Mesodermal cell (in vitro differentiated cells): ENCODE results near the gene GOLGA6L24. TPM values are rescaled to one million over a fixed set of nuclear protein-coding genes. Genes with fewer than 3 reads are reported as not detected.
"Not testable (repeated sequence)": the region's sequence is repeated elsewhere in the genome, so short reads cannot be mapped to it uniquely, and the experiment has no call there.

Source experiments
- H3K27ac ChIP-seq: 2 replicates; pipeline ENCODE4 v1.7.0; 2013; ENCODE audit warnings: mild to moderate bottlenecking, low read depth, low read length, moderate library complexity; ENCODE audit not compliant: severe bottlenecking
- H3K36me3 ChIP-seq: 2 replicates; pipeline ENCODE4 v1.7.1; 2013; ENCODE audit warnings: mild to moderate bottlenecking, low read length, moderate library complexity; ENCODE audit not compliant: control insufficient read depth, insufficient read depth
- H3K4me1 ChIP-seq: one replicate; pipeline ENCODE4 v1.7.1; 2013; ENCODE audit warnings: mild to moderate bottlenecking, low read length; ENCODE audit not compliant: insufficient read depth, control insufficient read depth, poor library complexity, severe bottlenecking
- H3K4me3 ChIP-seq: 2 replicates; pipeline ENCODE4 v1.7.0; 2013; ENCODE audit warnings: low read length, control low read depth, mild to moderate bottlenecking; ENCODE audit not compliant: insufficient read depth, poor library complexity, severe bottlenecking; ENCODE audit errors: extremely low read depth
- H3K9me3 ChIP-seq: 2 replicates; pipeline ENCODE4 v1.7.1; 2013; ENCODE audit warnings: mild to moderate bottlenecking, low read length, moderate library complexity; ENCODE audit not compliant: control insufficient read depth
- WGBS, 2 experiments: methylation state at CpG; one replicate each; pipeline ENCODE4 v1.1.5; 2013; ENCODE audit warnings: missing lambda C conversion rate in 2 of 2; ENCODE audit not compliant: insufficient coverage in 2 of 2; 5-methylcytosine and 5-hydroxymethylcytosine counted together
- polyA plus RNA-seq, 2 experiments: library from polyadenylated mRNA; stranded (reverse); fragments of 50-300 nt; gene quantifications; one replicate each; pipeline ENCODE4 v1.2.3, GENCODE V29; 2013

Gene GOLGA6L24
- not detected for polyA plus RNA-seq (2013, experiment 1 of 2)
- polyA plus RNA-seq (2013, experiment 2 of 2), result not detected

GRCh38 chr15:28357984-28358383 lies at the start of gene GOLGA6L24:
Gene GOLGA6L24 (minus strand): TSS chr15:28358084. CDS start chr15:28358023, 61 bp downstream.
- H3K9me3 ChIP-seq, H3K4me3 ChIP-seq, H3K27ac ChIP-seq, H3K36me3 ChIP-seq, H3K4me1 ChIP-seq: not testable (repeated sequence)
- no CpG with 5 or more reads among the region's 7 CpGs for WGBS, 2 experiments

- not testable (repeated sequence) for H3K4me3 ChIP-seq, H3K9me3 ChIP-seq, H3K36me3 ChIP-seq, H3K27ac ChIP-seq, H3K4me1 ChIP-seq
- WGBS, 2 experiments, result no CpG with 5 or more reads among the region's 64 CpGs
Measured at GRCh38 chr15:28402774-28403435, 45.0 kb upstream of the GOLGA6L24 start.

GRCh38 chr15:28396022-28396421 lies 38.1 kb upstream of the GOLGA6L24 start:
- H3K4me1 ChIP-seq, H3K27ac ChIP-seq, H3K36me3 ChIP-seq, H3K9me3 ChIP-seq, H3K4me3 ChIP-seq: not testable (repeated sequence)
- no CpG with 5 or more reads among the region's 11 CpGs for WGBS, 2 experiments

- WGBS, 2 experiments, result no CpG with 5 or more reads among the region's 3 CpGs
- not testable (repeated sequence) for H3K27ac ChIP-seq, H3K9me3 ChIP-seq
Measured at GRCh38 chr15:28380053-28380452, 22.2 kb upstream of the GOLGA6L24 start.

GRCh38 chr15:28378364-28378763 lies 20.5 kb upstream of the GOLGA6L24 start, which contains the start of gene GOLGA8F:
Gene GOLGA8F (plus strand): TSS chr15:28378664. CDS start chr15:28378762, 98 bp downstream.
- not testable (repeated sequence) for H3K4me1 ChIP-seq, H3K9me3 ChIP-seq, H3K27ac ChIP-seq, H3K36me3 ChIP-seq, H3K4me3 ChIP-seq
- no CpG with 5 or more reads among the region's 8 CpGs for WGBS, 2 experiments

More at GRCh38 chr15:28380053-28380452, 22.2 kb upstream of the GOLGA6L24 start:
- not testable (repeated sequence) for H3K4me1 ChIP-seq, H3K4me3 ChIP-seq, H3K36me3 ChIP-seq

- WGBS, 2 experiments, result no CpG with 5 or more reads among the region's 17 CpGs
- H3K27ac ChIP-seq, H3K9me3 ChIP-seq, H3K4me3 ChIP-seq, H3K4me1 ChIP-seq, H3K36me3 ChIP-seq: not testable (repeated sequence)
Measured at GRCh38 chr15:28365502-28365901, 7.6 kb upstream of the GOLGA6L24 start.

GRCh38 chr15:28322129-28322588 lies 35.7 kb downstream of the GOLGA6L24 start, which contains the start of gene HERC2:
Gene HERC2 (minus strand): TSS chr15:28322179. CDS start chr15:28321433, 746 bp downstream.
- peak within 1 kb of the TSS; percentile 22 for H3K4me3 ChIP-seq
- no CpG with 5 or more reads among the region's 52 CpGs for WGBS, 2 experiments
- not testable (repeated sequence) for H3K9me3 ChIP-seq, H3K4me1 ChIP-seq, H3K27ac ChIP-seq
- H3K36me3 ChIP-seq, result peaks cover 11% of the 10 kb centered on the region

- H3K4me1 ChIP-seq, H3K9me3 ChIP-seq, H3K27ac ChIP-seq: not testable (repeated sequence)
- WGBS, 2 experiments, result 0% methylated on average over 6 of the region's 39 CpGs; no CpG with 5 or more reads in 1 of the 2 experiments
- Histone ChIP-seq H3K36me3 (peaks cover 18% of the 10 kb centered on the region), H3K4me3 (peak overlapping the region; percentile 22)
Measured at GRCh38 chr15:28321358-28322078, 36.4 kb downstream of the GOLGA6L24 start.

GRCh38 chr15:28319725-28320124 lies 38.2 kb downstream of the GOLGA6L24 start:
- H3K36me3 ChIP-seq, result peaks cover 29% of the 10 kb centered on the region
- not testable (repeated sequence) for H3K9me3 ChIP-seq, H3K4me1 ChIP-seq, H3K27ac ChIP-seq, H3K4me3 ChIP-seq
- no CpG with 5 or more reads among the region's 1 CpG for WGBS, 2 experiments

GRCh38 chr15:28318828-28319227 lies 39.1 kb downstream of the GOLGA6L24 start:
- not testable (repeated sequence) for H3K27ac ChIP-seq, H3K4me1 ChIP-seq, H3K9me3 ChIP-seq, H3K4me3 ChIP-seq
- H3K36me3 ChIP-seq, result peaks cover 37% of the 10 kb centered on the region
- WGBS, 2 experiments, result no CpG with 5 or more reads among the region's 3 CpGs

- WGBS, 2 experiments, result 100% methylated on average over 2 to 4 of the region's 13 CpGs
- H3K4me3 ChIP-seq, H3K4me1 ChIP-seq, H3K9me3 ChIP-seq, H3K27ac ChIP-seq: not testable (repeated sequence)
- peaks cover 41% of the 10 kb centered on the region for H3K36me3 ChIP-seq
Measured at GRCh38 chr15:28318122-28318521, 39.8 kb downstream of the GOLGA6L24 start.
